H1 (cell line): Measurements from ENCODE around the gene RELN. TPM values are rescaled to one million over a fixed set of nuclear protein-coding genes. Genes with fewer than 3 reads are reported as not detected.

ENCODE experiments used
- CTCF ChIA-PET: fragments of 300-600 bp; sonication (Branson Sonifier 250); formaldehyde crosslinking; loops from one replicate; lab custom pipeline; 2021; ENCODE audit not compliant: partially characterized antibody; lab: Charles Lee
- POLR2A ChIA-PET: fragments of 300-600 bp; sonication (Branson Sonifier 250); formaldehyde crosslinking; loops from one replicate; lab custom pipeline; 2021; ENCODE audit warnings: inconsistent platforms; ENCODE audit not compliant: partially characterized antibody; lab: Charles Lee
- DNase-seq, 2 experiments: peaks; one replicate each; pipeline versions ENCODE4 v3.0.0 to v3.0.0-alpha.2; 2010 to 2022; ENCODE audit warnings: low spot score in 2 of 2, low read depth in 1 of 2, mixed read lengths in 1 of 2
- FAIRE-seq: peaks from 2 replicates; lab custom pipeline; 2011; peaks lifted over from hg19 to GRCh38; lab: Jason Lieb, UNC
- H2AFZ ChIP-seq: 2 replicates; pipeline ENCODE4 v1.8.1; 2012; ENCODE audit warnings: low read length, inconsistent platforms
- H2AK5ac ChIP-seq: 2 replicates; pipeline ENCODE4 v1.6.1; 2013; ENCODE audit warnings: low read depth, low read length
- H2BK120ac ChIP-seq: replicated peaks from 2 replicates; pipeline ENCODE3; 2013; ENCODE audit warnings: low read depth, low read length, inconsistent platforms
- H2BK12ac ChIP-seq: 2 replicates; pipeline ENCODE4 v1.6.1; 2013; ENCODE audit warnings: low read depth, low read length
- H2BK15ac ChIP-seq: 2 replicates; pipeline ENCODE4 v1.6.1; 2013; ENCODE audit warnings: low read length
- H2BK20ac ChIP-seq: 2 replicates; pipeline ENCODE4 v1.6.1; 2013; ENCODE audit warnings: low read length
- H2BK5ac ChIP-seq: 2 replicates; pipeline ENCODE4 v1.6.1; 2013; ENCODE audit warnings: low read depth, low read length
- H3K14ac ChIP-seq: 2 replicates; pipeline ENCODE4 v1.6.1; 2013; ENCODE audit warnings: inconsistent platforms; ENCODE audit not compliant: insufficient read length
- H3K18ac ChIP-seq: 2 replicates; pipeline ENCODE4 v1.6.1; 2013; ENCODE audit warnings: low read length; ENCODE audit errors: extremely low read depth
- H3K23ac ChIP-seq: 2 replicates; pipeline ENCODE4 v1.6.1; 2013; ENCODE audit warnings: inconsistent platforms; ENCODE audit not compliant: insufficient read length
- H3K23me2 ChIP-seq: 2 replicates; pipeline ENCODE4 v1.6.1; 2013; ENCODE audit warnings: low read depth, low read length
- H3K27ac ChIP-seq: 2 replicates; pipeline ENCODE4 v1.6.1; 2011; ENCODE audit warnings: low read depth, low read length, inconsistent platforms
- H3K27me3 ChIP-seq, 4 experiments: replicated peaks in 1 of 4; 1 replicate in 1 of 4; 2 replicates in 3 of 4; pipeline versions ENCODE4 v1.6.1 to v1.8.1; 2011 to 2013; ENCODE audit warnings: low read length in 3 of 4, mild to moderate bottlenecking in 3 of 4, inconsistent platforms in 2 of 4, mixed read lengths in 2 of 4, moderate library complexity in 1 of 4; ENCODE audit not compliant: control insufficient read depth in 3 of 4, insufficient read depth in 3 of 4; ENCODE audit errors: extremely low read depth in 1 of 4
- H3K36me3 ChIP-seq, 4 experiments: 2 replicates each; pipeline versions ENCODE4 v1.6.1 to v1.8.1; 2011 to 2013; ENCODE audit warnings: mild to moderate bottlenecking in 4 of 4, low read length in 3 of 4, moderate library complexity in 2 of 4, control low read depth in 1 of 4, inconsistent platforms in 1 of 4; ENCODE audit not compliant: insufficient read depth in 4 of 4, control insufficient read depth in 2 of 4
- H3K4ac ChIP-seq: replicated peaks from 2 replicates; pipeline ENCODE3; 2013; ENCODE audit warnings: low read length, low read depth, mixed read lengths, inconsistent platforms; ENCODE audit not compliant: insufficient read length
- H3K4me1 ChIP-seq, 4 experiments: replicated peaks in 1 of 4; 1 replicate in 1 of 4; 2 replicates in 3 of 4; pipeline versions ENCODE4 v1.6.1 to v1.8.1; 2011 to 2013; ENCODE audit warnings: low read length in 3 of 4, inconsistent platforms in 2 of 4, mixed read lengths in 1 of 4; ENCODE audit not compliant: insufficient read depth in 4 of 4, control insufficient read depth in 3 of 4
- H3K4me2 ChIP-seq, 2 experiments: 2 replicates each; pipeline versions ENCODE4 v1.6.1 to v1.8.1; 2011 to 2013; ENCODE audit warnings: low read depth in 2 of 2, low read length in 2 of 2, control low read depth in 1 of 2, inconsistent platforms in 1 of 2, mild to moderate bottlenecking in 1 of 2; ENCODE audit not compliant: insufficient read depth in 1 of 2
- H3K4me3 ChIP-seq, 4 experiments: fragments of 200-600, 300-600 bp in 1 of 4; sonication (generic), shearing (Covaris generic), sonication (Bioruptor Twin) in 1 of 4; 2 replicates each; pipeline versions ENCODE4 v1.5.1 to v1.8.1; 2011 to 2016; ENCODE audit warnings: low read length in 4 of 4, low read depth in 3 of 4, control low read depth in 2 of 4, inconsistent platforms in 2 of 4, mild to moderate bottlenecking in 2 of 4, mixed read lengths in 1 of 4, moderate library complexity in 1 of 4; ENCODE audit not compliant: insufficient read depth in 2 of 4; ENCODE audit errors: extremely low read depth in 1 of 4
- H3K56ac ChIP-seq: replicated peaks from 2 replicates; pipeline ENCODE3; 2013; ENCODE audit warnings: low read depth, mild to moderate bottlenecking, mixed read lengths, low read length, inconsistent platforms; ENCODE audit not compliant: insufficient read length
- H3K79me1 ChIP-seq: 2 replicates; pipeline ENCODE4 v1.6.1; 2013; ENCODE audit warnings: low read depth, low read length, control low read depth
- H3K79me2 ChIP-seq, 2 experiments: 2 replicates each; pipeline versions ENCODE4 v1.6.1 to v1.8.1; 2012 to 2013; ENCODE audit warnings: low read length in 2 of 2, mild to moderate bottlenecking in 2 of 2, inconsistent platforms in 1 of 2; ENCODE audit not compliant: insufficient read depth in 2 of 2, control insufficient read depth in 1 of 2
- H3K9ac ChIP-seq, 4 experiments: replicated peaks in 1 of 4; 1 replicate in 1 of 4; 2 replicates in 3 of 4; pipeline versions ENCODE4 v1.6.1 to v1.8.1; 2011 to 2013; ENCODE audit warnings: low read depth in 3 of 4, low read length in 3 of 4, control low read depth in 2 of 4, mild to moderate bottlenecking in 2 of 4, moderate library complexity in 2 of 4, inconsistent platforms in 1 of 4; ENCODE audit errors: extremely low read depth in 1 of 4
- H3K9me3 ChIP-seq, 2 experiments: 2 replicates each; pipeline versions ENCODE4 v1.6.1 to v1.8.1; 2012 to 2013; ENCODE audit warnings: mild to moderate bottlenecking in 2 of 2, moderate library complexity in 2 of 2, control low read depth in 1 of 2, inconsistent platforms in 1 of 2, low read depth in 1 of 2, low read length in 1 of 2, mixed read lengths in 1 of 2; ENCODE audit not compliant: insufficient read depth in 2 of 2
- H4K20me1 ChIP-seq, 2 experiments: replicated peaks in 1 of 2; 2 replicates each; pipeline versions ENCODE3 to v1.8.1; 2011 to 2013; ENCODE audit warnings: inconsistent platforms in 2 of 2, low read length in 2 of 2, mild to moderate bottlenecking in 1 of 2; ENCODE audit not compliant: insufficient read depth in 2 of 2, control insufficient read depth in 1 of 2
- H4K5ac ChIP-seq: 2 replicates; pipeline ENCODE4 v1.6.1; 2013; ENCODE audit warnings: low read length, low read depth, mixed read lengths, inconsistent platforms; ENCODE audit not compliant: insufficient read length
- H4K8ac ChIP-seq: 2 replicates; pipeline ENCODE4 v1.8.0; 2013; ENCODE audit warnings: mild to moderate bottlenecking, moderate library complexity, low read length, inconsistent platforms; ENCODE audit not compliant: insufficient read depth; ENCODE audit errors: extremely low read depth
- H4K91ac ChIP-seq: replicated peaks from 2 replicates; pipeline ENCODE3; 2013; ENCODE audit warnings: low read length, mixed read lengths, inconsistent platforms; ENCODE audit not compliant: insufficient read length
- ASH2L ChIP-seq: fragments of 200-600, 300-600 bp; sonication (generic); IDR thresholded peaks from one replicate; pipeline ENCODE4 v1.7.1; 2017; ENCODE audit warnings: low read length
- CTBP2 ChIP-seq: IDR thresholded peaks from 2 replicates; pipeline ENCODE4 v1.7.0; 2011; ENCODE audit warnings: borderline replicate concordance, mild to moderate bottlenecking, moderate library complexity, mixed read lengths, low read length; ENCODE audit not compliant: insufficient read depth, insufficient read length
- EGR1 ChIP-seq: IDR thresholded peaks from 2 replicates; pipeline ENCODE4 v1.6.1; 2011; ENCODE audit warnings: low read depth, low read length, borderline replicate concordance
- GTF2F1 ChIP-seq: IDR thresholded peaks from 2 replicates; pipeline ENCODE4 v1.6.1; 2012; ENCODE audit warnings: low read depth, low read length, improper control_type of control experiment, borderline replicate concordance
- HDAC2 ChIP-seq, 2 experiments: fragments of 300-600 bp in 1 of 2; sonication (generic) in 1 of 2; IDR thresholded peaks; 2 replicates each; pipeline ENCODE4 v1.6.1; 2011 to 2012; ENCODE audit warnings: low read depth in 2 of 2, low read length in 2 of 2, mild to moderate bottlenecking in 2 of 2, moderate library complexity in 2 of 2, borderline replicate concordance in 1 of 2, inconsistent platforms in 1 of 2
- HDAC6 ChIP-seq: IDR thresholded peaks from one replicate; pipeline ENCODE4 v1.7.1; 2012; ENCODE audit warnings: low read depth, mild to moderate bottlenecking, inconsistent platforms, low read length, moderate library complexity
- JUN ChIP-seq: IDR thresholded peaks from 2 replicates; pipeline ENCODE4 v1.6.1; 2011; ENCODE audit warnings: low read depth, mild to moderate bottlenecking, improper control_type of control experiment, low read length
- JUND ChIP-seq: IDR thresholded peaks from 2 replicates; pipeline ENCODE4 v1.6.1; 2011; ENCODE audit warnings: mild to moderate bottlenecking, improper control_type of control experiment, low read length
- MAFK ChIP-seq: IDR thresholded peaks from 2 replicates; pipeline ENCODE4 v1.6.1; 2012; ENCODE audit warnings: low read depth, mild to moderate bottlenecking, improper control_type of control experiment, low read length
- POLR2A ChIP-seq, 2 experiments: IDR thresholded peaks; 1 replicate in 1 of 2; 2 replicates in 1 of 2; pipeline ENCODE4 v1.6.1; 2011; ENCODE audit warnings: low read depth in 2 of 2, low read length in 2 of 2, mild to moderate bottlenecking in 2 of 2; ENCODE audit errors: control extremely low read depth in 1 of 2
- SIN3A ChIP-seq, 2 experiments: IDR thresholded peaks in 1 of 2; conservative IDR thresholded peaks in 1 of 2; 2 replicates each; pipeline ENCODE4 v1.6.1; 2011 to 2012; ENCODE audit warnings: low read length in 2 of 2, improper control_type of control experiment in 1 of 2, low read depth in 1 of 2, mild to moderate bottlenecking in 1 of 2
- TEAD4 ChIP-seq: IDR thresholded peaks from 2 replicates; pipeline ENCODE4 v1.6.1; 2012; ENCODE audit warnings: low read depth, low read length, inconsistent platforms, mixed read lengths
- WGBS, 2 experiments: shearing (Covaris generic) in 1 of 2; methylation state at CpG; one replicate each; pipeline versions ENCODE4 v1.1.6 to v1.1.7; 2013 to 2015; ENCODE audit warnings: low lambda C conversion rate in 2 of 2, mixed read lengths in 2 of 2, inconsistent platforms in 1 of 2, low coverage in 1 of 2, missing lambda C conversion rate in 1 of 2; ENCODE audit not compliant: insufficient replicate concordance in 2 of 2, insufficient coverage in 1 of 2, insufficient read length in 1 of 2; ENCODE audit errors: extremely low coverage in 1 of 2, missing lambda C conversion rate in 1 of 2; 5-methylcytosine and 5-hydroxymethylcytosine counted together
- polyA plus RNA-seq, 7 experiments: library from polyadenylated mRNA; depleted of rRNA in 3 of 7; stranded (reverse) in 5 of 7; unstranded in 2 of 7; fragments of >200 nt in 5 of 7; fragments of 200-250 nt in 2 of 7; gene quantifications; 1 replicate in 5 of 7; 2 replicates in 1 of 7; 4 replicates in 1 of 7; pipeline versions ENCODE4 v1.2.1 to v1.2.3, GENCODE V29; 2011 to 2013; ENCODE audit warnings: missing spikeins in 2 of 7, mixed read lengths in 2 of 7
- total RNA-seq: library from RNA; stranded (reverse); fragmentation: NEBNext Ultra II Directional; extraction: Animal tissue kit (Norgen Biotek cat#: 25700); gene quantifications from 2 replicates; pipeline ENCODE4 v1.2.1, GENCODE V29; 2021

RELN gene
- total and polyA plus RNA-seq, 2 of the 8 experiments (the other 6 are each of a cell fraction or from before 2014, with no cell fraction given) = 0.03 to 0.07 TPM

DNA sequence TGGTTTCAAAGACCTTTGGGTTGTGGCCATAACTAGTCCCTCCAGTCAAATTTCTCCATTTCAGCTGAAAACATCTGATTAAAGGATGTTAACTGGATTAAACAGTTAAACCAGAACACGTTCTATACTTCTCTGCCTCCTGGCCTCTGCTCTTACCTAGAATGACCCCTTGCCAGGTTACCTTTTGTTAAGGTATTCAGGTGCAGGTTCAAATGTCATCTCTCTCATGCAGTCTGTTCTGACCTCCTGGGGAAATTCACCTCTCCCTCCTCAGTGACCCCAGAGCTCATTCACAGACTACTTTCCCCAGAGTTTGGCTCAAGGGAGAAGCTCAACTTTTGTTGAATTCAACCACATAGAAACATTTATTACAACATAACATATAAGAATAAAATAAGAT lies 67.8 kb downstream of the RELN start:
- Histone ChIP-seq H4K20me1 (no peaks in the 10 kb centered on the region), H3K79me2 (no peaks in the 10 kb centered on the region), H3K23ac (no peak overlapping the region), H3K18ac (no peak overlapping the region), H3K9me3 (no peaks in the 10 kb centered on the region), H3K4me1 (no peaks in the 10 kb centered on the region), H3K79me1 (no peaks in the 10 kb centered on the region), H2BK20ac (no peak overlapping the region), H2BK12ac (no peak overlapping the region), H2AFZ (no peak overlapping the region), H3K4ac (no peak overlapping the region), H3K36me3 (no peaks in the 10 kb centered on the region), H4K91ac (no peak overlapping the region), H3K56ac (no peak overlapping the region), H3K4me3 (no peak overlapping the region), H3K27ac (no peak overlapping the region), H4K8ac (no peak overlapping the region), H4K5ac (no peak overlapping the region), H3K23me2 (no peaks in the 10 kb centered on the region), H3K14ac (no peak overlapping the region), H3K4me2 (no peak overlapping the region), H2BK15ac (no peak overlapping the region), H3K9ac (no peak overlapping the region), H2BK5ac (no peak overlapping the region), H3K27me3 (no peaks in the 10 kb centered on the region), H2AK5ac (no peak overlapping the region), H2BK120ac (no peak overlapping the region)
- 47% methylated on average over 1 of the region's 1 CpG; no CpG with 5 or more reads in 1 of the 2 experiments for WGBS, 2 experiments
- TF ChIP-seq TEAD4 (no peak), SIN3A (conservative IDR thresholded peaks at IDR 0.05 in 1 of 2, IDR thresholded peaks at IDR 0.05 in 1 of 2; ENCODE audit: low read depth in 1 of 2, low read length in 2 of 2) (no peak), MAFK (no peak), HDAC6 (no peak), POLR2A (IDR thresholded peaks at IDR 0.05; ENCODE audit: control extremely low read depth in 1 of 2, low read depth in 2 of 2, low read length in 2 of 2) (no peak), EGR1 (no peak), JUN (no peak), CTBP2 (no peak), ASH2L (no peak), JUND (no peak), GTF2F1 (no peak), HDAC2 (IDR thresholded peaks at IDR 0.05; ENCODE audit: borderline replicate concordance in 1 of 2, low read depth in 2 of 2, low read length in 2 of 2) (no peak)
- ChIA-PET CTCF (no interaction called here), POLR2A (no interaction called here)
- DNase-seq = no peak
- no peak for FAIRE-seq
